HK-2 (cell line): ENCODE results near the gene MAL.

Source experiments
- DNase-seq: peaks from one replicate; pipeline ENCODE4 v3.0.0-alpha.2; 2018; ENCODE audit not compliant: unreplicated experiment

Gene MAL

GRCh38 chr2:94996305-94997100 lies 29.0 kb upstream of the MAL start:
- no peak for DNase-seq

GRCh38 chr2:94997981-94998930 lies 27.3 kb upstream of the MAL start:
- no peak for DNase-seq

DNA sequence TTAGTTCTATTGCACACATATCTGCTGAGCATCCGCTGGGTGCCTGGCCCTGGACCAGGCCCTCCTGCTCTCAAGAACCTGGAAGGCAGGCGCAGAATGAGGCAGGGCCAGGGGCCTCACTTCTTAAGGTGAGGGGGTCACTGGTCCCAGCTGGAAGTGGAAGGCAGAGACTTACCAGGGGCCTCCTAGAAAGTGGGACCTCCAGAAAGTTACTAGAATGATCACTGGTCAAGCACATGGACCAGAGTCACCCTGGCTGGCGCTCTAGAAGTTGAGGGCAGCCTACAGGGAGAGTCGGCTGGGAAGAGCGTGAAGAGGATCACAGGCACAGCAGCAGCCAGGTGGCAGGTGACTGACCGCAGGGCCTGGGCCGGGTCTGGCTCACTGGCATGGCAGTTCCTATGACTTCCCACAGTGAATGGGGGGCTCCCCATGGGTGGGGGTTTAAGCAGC lies 26.1 kb upstream of the MAL start:
- no peak for DNase-seq

DNA sequence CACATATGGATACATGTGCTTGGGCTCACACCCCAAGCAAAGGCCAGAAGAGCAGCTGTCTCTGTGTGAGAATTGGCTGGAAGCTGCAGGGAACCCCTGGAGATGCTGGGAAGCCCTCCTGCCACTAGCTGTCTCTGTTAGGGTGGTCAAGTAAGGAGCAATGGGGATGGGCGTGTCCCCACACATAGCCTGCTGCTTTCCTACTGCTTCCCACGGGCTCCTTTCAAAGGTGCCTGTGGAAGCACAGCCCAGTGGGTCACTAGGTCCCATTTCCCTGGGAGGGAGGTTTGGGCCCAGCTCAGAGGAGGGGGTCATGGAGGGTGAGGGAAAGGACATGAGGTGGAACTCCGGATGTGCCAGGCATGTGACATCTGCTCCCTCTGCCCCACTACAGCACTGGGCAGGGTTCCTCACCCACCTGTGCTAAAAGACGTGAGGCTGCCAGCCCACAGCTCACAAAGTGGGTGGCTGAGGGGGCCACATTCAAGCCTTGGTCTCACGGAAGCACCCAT lies 24.4 kb upstream of the MAL start:
- DNase-seq, result no peak

- no peak for DNase-seq
These were observed 23.8 kb upstream of the MAL start for GRCh38 chr2:95001701-95002100.

DNA sequence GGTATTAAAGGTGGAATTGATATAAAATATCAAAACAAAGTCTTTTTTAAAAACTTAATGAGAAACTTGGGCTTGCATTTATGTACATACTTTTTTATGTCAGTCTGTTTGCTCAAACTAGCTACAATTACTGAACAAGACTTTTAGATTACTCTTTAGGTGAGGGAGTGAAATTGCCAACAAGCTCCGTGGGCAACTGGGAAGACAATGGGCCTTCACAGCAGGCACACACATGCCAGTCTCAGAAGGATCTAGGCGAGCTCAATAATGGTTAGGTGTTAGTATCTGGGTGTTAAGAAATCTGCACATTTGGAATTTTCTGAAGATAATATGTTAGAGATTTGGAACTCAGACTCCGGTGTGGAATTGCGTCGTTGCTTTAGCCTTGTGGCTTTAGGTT lies 23.0 kb upstream of the MAL start:
- no peak for DNase-seq

DNA sequence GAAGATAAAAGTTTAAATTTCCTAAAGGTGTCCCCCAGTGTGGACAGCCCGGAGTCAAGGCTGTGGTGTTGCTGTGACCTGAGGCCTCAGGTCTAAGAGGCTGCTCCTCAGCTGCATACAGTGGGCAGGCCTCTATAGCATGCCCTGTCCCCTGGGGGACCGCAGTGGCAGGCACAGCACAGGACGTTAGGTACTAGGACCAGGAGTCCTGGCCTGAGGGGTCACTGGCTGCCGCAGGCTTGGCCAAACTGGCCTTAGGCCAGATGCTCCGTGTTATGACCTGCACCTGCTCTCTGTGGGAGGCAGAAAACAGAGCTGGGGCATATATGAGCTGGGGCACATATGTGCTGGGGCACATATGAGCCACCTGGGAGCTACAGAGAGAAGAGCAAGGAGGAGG lies 21.2 kb upstream of the MAL start:
- no peak for DNase-seq

DNA sequence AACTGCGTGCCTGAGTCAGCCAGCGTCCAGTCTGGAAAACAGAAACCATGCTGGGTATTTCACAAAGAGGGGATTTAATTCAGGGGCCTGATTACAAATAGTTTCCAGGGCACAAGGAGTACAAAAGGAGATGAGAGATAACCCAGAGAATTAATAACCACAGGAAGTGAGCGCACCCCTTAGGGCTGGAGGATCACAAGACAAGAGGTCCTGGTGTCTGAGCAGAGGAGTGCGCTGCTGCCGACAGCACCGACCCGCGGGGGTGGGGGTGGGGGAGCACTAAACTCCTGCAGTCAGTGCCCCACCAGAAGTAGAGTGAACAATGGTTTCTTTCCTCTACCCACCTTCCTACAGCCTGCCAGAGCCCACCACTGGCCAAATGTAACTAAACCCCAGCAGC lies 20.8 kb upstream of the MAL start:
- no peak for DNase-seq

- no peak for DNase-seq
These were observed 19.8 kb upstream of the MAL start for GRCh38 chr2:95005726-95006125.

DNA sequence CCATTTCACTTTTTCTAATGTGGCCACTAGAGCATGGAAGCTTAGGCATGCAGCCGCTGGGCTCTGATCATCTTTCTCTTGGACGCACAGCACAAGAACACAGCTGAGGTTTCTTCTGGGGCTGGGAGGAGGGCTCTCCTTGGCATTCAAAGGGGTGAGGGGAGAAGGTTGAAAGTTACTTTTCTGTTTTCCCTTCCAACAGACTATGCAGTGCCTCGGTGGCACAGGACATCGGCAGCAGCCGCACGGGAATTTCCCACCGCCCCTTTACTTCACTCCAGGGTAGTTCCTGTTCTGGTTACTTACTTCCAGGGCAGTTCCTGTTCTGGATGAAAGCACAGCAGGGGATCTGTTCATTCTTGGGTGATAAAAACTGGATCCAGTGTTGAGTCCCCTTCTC lies 18.9 kb upstream of the MAL start:
- no peak for DNase-seq

DNA sequence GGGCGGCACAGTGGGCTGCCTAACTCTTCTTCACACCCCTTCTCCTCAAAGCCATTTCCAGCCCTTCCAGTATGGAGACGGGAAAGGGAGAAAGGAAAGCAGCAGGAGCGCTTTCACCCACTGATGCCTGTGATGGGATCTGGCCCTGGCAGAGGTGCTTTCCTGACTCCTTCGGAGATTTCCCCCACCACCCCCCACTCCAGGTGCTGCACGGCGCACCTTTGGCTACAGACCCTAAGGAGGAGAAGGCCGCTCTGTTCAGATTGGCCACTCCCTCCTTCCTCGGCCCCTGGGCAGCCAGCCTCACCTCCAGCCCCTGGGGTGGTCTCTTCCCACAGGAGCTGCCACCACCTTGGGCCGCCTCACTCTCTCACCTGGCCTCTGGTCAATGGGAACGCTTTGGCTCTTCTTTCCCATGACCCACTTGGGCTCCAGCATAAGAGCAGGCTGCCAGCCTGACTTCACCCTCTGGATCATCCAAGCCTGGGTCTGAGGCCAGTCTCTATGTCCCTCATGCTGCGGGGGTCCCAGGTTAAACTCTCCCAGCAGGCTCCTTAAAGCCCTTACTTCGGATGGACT lies 18.4 kb upstream of the MAL start:
- no peak for DNase-seq

- DNase-seq, result no peak
These were observed 17.7 kb upstream of the MAL start for GRCh38 chr2:95007822-95008221.

GRCh38 chr2:95008306-95008705 lies 17.2 kb upstream of the MAL start:
- no peak for DNase-seq

DNA sequence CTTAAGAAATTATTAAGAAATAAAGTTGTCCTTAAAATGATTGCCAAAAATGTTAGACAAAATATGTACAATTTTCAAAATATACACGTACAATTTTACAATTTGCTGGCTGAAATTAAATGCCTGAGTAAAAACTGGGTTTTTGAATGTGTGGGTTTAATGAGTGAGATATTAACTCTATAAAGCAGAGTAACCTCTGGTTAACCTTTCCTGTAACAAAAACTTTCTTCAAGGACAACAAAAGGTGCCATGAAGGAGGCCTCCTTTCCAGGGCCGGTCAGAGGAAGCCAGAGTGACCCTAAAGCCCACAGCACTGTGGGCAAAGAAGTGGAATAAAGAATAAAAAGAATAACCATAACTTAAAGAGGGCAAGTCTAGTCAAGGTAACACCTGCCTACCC lies 16.5 kb upstream of the MAL start:
- no peak for DNase-seq

DNA sequence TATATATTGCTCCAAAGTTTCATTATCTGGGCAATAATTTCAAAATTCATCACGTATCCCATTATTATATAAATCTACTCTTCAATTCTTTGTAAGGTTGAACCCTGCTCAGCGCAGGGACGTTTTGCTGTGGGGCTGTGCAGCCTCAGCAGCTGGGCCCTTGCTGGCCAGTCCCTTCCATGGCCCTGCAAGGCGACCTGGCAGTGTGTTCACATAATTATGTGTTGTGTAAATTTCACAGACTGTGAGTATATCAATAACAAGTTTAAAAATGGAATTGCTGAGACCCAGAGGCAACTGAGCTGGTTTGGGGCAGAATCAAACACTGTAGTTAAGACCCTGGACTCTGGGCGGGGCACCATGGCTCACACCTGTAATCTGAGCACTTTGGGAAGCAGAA lies 16.1 kb upstream of the MAL start:
- no peak for DNase-seq

DNA sequence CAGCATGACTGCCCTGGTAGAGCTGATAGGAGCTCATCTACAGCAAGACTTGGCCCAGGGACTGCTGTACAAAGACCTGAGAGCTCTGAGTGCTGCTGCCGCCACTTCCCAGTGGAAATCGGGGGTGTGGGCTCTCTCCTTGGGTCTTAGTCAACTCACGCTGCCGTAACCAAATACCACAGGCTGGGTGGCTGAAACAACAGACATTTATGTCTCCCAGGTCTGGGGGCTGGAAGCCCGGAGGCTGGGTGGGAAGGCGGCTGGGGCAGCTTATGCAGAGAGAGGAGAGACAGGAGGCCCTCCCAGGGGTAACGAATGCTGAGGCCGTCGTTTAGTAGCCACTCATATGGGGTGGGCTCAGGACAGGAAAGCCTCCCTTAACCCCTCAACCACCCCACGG lies 15.4 kb upstream of the MAL start:
- DNase-seq, result no peak

DNA sequence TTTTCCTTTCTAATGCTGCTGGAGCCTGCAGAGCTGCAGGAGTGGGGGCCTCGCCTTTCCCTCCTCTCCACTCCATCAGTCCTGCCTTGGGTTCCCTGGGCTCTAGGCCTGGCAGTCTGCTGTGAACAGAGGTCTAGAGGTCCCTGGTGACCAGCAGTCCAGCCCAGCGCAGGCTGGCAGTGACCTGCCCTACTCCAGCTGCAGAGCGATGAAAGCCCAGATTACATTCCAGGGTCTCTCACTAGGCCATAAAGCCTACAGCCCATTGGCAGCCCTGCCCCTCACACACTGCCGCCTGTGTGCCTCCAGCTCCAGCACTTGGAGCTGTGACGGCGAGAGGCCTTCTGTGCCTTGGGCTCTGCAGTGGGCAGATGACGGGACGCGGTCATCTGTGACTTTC lies 14.8 kb upstream of the MAL start:
- DNase-seq, result no peak

- no peak for DNase-seq
These were observed 12.5 kb upstream of the MAL start for GRCh38 chr2:95012881-95013550.

DNA sequence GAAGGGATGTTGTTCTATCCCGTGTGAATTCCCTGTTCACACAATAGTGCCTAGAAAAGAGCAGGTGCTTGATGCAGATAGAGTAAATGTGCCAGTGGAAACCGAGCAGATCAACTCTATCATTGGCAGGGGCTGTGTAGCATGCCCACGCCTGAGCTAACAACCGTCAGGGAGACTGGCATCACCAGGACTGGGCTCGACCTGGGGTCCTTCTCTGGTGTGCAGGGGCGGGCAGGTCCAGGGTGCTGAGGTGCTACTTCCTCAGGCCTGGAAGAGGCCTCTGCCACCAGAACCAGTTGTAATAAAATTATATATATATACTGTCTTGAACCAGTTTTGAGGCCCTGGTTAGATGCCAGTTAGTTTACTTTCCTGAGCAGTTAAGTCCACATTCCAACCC lies 11.8 kb upstream of the MAL start:
- no peak for DNase-seq

- no peak for DNase-seq
These were observed 11.3 kb upstream of the MAL start for GRCh38 chr2:95014126-95014708.

DNA sequence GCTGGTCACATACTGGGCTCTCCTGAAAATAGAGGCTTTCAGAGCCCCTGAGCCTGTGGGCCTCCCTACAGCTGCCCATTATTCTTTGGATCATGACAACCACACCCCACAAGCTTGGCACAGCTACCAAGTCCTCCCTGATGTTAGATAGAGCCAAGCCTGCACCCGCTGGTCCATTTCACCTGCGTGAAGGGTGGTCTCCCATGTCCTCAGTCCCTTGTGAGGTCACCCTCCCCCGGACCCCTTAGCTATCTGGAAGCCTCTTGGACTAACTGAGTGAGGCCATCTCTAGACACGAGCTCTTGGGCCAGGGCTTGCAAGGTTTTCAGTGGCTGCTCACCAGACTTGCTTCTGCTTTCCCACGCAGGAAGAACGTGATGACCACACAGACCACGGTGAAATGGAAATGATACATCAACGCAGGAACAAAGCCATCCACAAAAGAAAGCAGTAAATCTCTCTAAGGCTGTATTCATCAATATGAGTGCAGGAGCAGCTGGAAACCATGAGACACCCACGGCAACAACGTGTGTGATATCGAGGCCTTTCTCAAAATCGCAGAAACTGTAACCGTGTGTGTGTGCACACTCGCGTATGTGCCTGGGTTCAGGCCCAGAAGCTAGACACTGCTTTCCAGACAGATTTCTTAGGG lies 10.1 kb upstream of the MAL start:
- no peak for DNase-seq
